Stimulated activated CD4-positive, alpha-beta T cell treated with anti-CD3 and anti-CD28 coated beads, Interleukin-4, amount 100 ng/mL, for 4 hours (primary cell): ENCODE data around the gene SYNE2.
"Not testable (repeated sequence)": the region's sequence is repeated elsewhere in the genome, so short reads cannot be mapped to it uniquely, and the experiment has no call there.

Experiments used
- DNase-seq, 2 experiments: peaks; one replicate each; pipeline ENCODE4 v3.0.0-alpha.2; 2020

SYNE2 gene

DNA sequence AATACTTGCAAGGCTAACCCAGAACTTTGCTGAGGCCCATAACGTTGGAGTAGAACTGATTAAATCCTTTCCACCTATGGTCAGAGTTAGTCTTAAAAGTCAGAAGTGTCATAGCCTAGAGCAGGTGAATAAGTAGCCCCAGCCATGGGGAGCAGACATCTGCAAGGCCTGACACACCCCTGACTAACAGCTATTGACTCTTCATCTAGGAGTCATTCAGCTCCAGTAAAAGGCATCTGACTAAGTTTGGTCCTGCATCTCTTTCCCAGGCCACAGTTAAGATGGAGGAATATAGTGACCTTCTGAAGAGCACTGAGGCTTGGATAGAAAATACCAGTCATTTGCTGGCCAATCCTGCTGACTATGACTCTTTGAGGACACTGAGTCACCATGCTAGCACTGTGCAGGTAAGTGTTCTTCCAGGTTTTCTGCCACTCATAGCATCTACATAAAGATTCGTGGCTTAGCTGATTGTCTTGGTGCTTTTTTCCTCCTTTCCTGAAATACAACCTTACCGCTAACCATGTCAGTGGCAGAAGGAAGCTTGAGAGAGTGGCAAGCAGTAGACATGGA, 228.5 kb downstream of the SYNE2 start:
- DNase-seq = no peak

DNA sequence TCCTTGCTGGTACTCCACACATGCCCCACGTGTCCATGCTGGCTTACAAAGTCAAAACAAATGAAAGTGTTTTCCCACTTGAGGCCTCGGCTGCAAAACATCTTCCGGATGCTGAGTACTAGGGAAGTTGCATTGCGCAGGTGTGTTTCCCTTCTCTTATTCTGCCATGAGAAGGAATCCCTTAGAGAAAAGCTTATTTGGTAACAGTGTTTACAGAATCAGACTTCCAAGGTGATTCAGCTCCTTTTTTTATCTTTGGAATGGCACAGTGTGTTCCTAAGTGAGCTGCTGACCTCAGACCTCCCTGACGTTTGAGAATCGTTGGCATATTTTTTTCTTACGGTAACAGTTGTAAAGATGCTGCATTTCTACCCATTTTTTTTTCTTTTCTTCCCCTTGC, 230.0 kb downstream of the SYNE2 start:
- no peak for DNase-seq

DNA sequence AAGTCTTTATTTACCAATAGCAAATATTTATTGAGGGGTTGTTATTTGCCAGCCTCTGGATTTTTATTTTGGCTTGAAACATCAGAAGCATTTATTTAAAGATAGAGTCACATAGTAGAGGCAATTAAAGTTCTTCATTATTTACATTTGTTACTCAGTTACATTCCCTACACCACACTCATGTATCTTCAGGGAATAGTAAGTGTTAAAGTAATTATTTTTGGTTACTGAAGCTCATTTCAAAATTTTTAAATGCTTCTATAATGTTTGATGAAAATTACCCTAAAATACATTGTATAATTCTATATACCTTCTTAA, 235.8 kb downstream of the SYNE2 start:
- DNase-seq = no peak

DNA sequence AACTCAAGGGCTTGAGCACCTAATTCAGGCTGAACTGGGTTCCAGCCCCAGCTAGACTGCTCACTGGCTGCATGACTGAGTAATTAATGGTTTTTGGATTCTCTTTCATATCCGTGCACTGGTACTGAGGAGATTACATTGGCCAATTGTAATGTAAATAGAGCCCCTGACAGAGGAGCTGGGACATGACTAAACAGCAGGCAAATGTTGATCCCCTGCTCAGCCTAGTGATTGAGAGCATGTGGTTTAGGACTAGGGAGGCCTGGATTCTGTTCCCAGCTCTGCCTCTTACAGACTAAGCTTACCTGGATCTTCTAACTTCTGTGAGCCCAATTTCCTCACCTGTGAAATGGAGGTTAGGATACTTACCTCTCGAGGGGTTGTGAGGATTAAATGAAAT, 237.1 kb downstream of the SYNE2 start:
- no peak for DNase-seq

DNA sequence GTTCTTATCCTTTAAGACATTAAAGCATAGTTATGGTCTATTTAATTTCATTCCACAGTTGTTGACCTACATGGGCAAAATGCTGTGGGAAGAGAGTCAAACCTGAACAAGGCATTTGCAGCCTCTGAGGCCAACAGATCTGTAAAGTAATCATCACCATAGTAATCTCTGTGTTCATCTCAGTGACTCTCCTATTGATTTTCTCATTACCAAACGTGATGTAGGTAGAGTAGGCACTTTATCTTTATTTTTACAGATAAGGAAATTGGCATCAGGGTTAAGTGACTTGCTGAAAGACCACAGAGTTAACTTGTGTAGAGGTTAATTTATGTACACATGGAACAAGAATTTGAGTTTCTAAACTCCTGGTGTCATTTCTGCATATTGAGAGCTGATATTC, 238.4 kb downstream of the SYNE2 start:
- DNase-seq = no peak

DNA sequence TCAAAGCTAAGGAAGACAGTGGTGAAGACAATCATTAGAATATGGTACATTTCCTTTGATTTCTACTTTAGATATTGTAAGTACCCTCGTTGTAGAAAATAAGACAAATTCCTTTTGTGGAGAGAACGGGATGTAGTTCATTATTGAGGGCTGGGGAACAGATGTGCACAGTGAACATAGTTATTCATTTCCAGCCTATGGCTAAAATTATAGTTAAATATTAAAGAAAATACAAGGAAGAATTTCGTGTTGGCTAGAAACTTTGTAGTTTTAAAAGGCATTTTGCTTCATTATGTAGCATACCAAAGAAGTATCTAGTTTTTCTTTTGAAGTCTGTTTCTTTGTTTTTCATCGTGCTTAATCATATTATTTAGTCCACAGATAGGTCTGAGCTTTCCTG, 239.5 kb downstream of the SYNE2 start:
- DNase-seq = no peak

DNA sequence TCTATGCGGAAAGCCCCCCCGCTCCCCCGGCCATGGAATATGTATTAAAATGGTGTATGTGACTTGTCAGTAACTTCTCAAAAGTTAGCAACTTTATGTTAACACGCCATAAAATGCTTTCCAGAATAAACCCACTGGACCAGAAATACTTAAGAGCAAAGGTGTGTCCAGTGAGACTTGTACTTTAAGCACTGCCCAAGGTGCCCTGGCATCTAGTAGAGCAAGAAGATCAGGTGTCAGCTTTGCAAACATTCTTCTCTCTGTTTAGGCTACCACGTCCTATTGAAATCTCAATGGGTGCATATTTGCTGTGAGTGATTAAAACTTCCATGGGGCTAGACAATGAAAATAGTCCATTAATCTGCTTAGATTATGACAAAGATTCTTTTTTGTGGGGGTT, 240.1 kb downstream of the SYNE2 start:
- DNase-seq = no peak

DNA sequence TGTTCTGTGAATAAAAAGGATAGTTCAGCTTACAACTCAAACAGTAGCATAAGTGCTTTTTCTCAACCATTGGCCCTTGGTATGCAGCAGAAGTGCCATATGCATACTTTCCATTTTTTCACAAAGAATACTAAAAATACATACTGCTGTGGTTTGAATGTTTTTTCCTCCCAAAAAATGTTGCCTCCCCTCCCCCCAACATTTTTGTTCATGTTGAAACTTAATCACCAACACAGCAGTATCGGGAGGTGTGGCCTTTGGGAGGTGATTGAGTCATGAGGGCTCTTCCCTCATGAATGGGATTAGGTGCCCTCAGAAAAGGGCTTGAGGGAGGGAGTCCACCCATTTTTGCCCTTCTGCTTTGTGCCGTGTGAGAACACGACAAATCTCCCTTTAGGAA, 242.8 kb downstream of the SYNE2 start:
- no peak for DNase-seq

DNA sequence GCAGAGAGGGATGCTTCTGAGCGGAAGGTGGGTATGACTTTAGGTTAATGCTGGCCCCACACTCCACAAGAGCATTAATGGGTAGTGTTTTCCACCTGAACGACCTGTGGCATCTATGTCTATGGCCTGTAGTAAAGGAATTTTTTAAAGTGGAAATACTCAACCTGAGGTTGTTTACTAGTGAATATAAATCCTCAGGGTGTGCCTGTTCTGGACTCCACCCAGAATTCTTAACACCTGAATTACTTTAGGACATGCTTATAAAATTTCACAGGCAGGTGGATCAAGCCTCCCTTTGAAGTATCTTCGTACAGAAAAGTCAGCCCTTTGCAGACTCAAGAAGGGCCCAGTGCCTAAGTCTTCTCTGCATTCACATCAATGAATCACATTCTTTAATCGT, 245.3 kb downstream of the SYNE2 start:
- no peak for DNase-seq

DNA sequence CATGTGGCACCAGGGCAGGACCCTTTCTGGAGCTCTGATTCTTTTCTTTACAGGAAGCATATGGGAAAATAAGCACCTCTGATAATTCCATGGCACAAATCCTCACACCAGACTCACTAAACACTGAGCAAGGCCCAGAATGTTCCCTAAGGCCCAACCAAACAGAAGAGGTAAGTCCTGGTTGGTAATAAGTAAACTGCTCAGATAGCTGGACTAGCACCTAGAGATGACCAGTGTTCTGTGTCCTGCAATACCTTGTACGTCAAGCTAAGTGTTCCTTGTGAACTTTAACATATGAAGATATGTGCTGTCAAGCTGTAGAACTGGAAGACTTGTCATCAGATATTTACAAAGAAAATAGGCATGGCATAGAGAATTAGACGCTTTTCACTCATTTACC, 254.6 kb downstream of the SYNE2 start:
- no peak for DNase-seq

DNA sequence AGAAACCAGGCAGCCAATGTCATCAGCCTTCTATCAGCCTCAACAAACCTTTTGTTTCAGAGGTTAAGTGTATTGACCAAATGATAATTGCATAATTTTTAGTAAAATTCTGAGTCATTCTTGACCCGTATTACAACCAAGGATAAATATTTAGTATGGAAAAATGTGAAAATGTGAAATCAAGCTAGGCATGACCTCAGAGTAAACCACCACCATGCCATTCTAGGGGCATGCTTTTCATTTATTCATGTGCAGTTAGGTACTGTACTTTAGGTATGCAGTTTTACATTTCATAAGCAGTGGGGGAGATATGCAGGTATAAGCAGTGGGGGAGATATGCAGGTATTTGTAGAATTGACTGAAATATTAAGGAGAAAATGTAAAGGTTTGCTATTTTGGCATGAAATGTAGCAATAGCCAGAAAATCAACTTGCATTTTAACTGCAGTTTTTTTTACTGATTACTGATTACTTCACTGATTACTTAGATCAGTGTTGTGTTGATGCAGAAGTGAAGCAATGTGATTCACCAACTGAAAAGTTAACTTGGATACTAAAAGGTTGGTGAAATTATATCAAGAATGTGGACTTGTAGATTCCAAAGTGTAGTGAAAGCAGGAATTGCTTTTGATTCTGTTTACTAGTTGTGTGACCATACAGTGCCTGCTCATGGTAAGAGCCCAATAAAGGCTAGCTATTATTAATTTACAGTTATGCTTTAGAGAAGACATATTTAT, 257.2 kb downstream of the SYNE2 start:
- no peak for DNase-seq

DNA sequence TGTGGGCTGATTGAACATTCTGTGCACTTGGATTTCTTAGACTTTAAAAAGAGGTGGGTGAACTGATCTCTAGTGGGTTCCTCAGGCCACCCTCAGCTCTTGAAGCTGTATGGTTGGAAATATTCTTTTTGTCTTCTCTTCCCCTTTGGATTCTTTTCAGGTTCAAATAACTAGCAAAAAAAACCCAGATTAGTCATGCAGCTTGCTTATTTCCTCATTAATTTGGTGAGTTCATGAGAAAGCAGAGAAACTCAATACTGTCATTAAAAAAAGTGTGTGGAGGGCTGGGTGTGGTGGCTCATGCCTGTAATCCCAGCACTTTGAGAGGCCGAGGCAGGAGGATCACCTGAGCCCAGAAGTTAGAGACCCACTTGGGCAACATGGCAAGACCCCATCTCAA, 258.0 kb downstream of the SYNE2 start:
- no peak for DNase-seq

DNA sequence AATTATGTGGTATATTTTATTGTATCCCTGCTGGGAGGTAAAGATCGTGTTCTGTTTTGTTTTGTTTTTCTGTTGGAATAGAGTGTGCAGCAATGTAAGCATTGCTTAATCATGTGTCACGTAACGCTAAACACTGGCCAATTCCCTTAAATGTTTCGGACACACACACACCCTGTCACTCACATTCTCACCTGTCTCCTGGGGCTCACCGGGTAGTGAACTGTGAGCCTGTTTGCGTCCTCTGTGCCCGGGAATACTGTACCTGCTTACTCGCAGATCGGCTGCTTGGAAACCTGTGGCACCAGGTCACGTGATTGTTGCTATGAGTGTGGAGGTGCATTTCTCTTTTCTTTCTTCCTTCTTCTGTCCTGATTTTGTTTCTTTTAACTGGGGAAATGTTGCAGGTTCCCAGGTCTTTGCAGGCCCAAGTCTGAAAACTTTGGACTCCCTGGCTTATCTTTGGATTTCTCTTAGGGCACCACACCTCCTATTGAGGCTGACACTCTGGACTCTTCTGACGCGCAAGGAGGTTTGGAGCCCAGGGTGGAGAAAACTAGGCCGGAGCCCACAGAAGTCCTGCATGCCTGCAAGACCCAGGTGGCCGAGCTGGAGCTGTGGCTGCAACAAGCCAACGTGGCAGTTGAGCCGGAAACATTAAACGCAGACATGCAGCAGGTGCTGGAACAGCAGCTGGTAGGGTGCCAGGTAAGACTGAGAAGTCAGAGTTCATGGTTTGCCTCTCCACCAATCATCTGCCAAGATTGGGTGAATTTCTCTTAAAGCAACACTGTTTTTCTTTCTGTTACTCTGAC, 260.3 kb downstream of the SYNE2 start:
- DNase-seq = no peak

DNA sequence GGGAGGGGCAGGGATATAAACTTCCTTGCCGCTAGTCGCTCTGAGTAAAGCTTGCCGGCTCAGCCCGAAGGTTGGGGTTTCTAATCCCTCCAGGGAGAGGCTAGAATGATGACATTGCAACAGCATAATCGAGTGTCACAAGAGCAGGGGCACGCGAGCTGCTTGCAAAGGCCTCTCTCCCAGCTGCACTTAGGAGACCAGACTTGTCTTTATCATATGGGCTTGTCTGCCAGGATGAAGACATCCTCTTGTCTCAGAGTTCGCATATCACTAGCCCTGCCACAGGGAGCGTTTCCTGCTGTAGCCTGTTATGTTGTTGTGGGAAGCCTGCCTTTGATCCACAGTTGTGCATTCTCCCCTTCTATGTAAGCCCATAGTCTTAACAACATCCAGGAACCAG, 261.4 kb downstream of the SYNE2 start:
- DNase-seq = no peak

DNA sequence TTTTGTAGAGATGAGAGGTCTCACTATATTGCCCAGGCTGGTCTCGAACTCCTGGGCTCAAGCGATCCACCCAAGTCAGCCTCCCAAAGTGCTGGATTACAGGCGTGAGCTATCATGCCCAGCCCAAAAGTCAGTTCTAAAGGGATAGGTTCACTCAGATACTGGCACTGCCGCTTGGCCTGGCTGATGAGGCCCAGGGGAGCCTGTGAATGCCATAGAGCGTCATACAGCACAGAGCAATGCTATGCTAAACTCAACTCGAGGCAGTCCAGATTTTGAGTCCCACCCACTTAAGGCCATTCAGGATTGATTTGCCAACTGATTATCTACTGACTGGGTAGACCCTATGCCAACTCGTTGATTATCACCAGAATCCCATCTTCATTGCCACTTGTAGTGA, 262.0 kb downstream of the SYNE2 start:
- no peak for DNase-seq

DNA sequence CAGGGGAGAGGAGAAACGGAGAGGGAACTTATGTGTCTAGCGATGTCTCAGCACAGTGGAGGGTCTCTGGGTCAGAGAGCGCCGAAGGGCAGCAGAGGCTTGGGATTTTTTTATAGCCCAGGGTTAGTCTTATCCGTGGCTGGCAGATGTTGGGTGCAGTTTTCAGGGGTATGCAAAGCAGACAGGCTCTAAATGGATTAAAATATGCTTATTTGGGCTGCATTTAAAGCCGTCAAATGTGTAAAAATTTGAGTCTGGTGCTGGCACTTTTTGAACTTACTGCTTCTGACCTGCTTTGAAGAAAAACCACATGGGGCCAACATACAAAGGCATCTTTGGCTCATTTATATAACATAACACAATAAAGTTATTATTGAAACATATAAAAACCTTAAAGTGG, 262.6 kb downstream of the SYNE2 start:
- no peak for DNase-seq

DNA sequence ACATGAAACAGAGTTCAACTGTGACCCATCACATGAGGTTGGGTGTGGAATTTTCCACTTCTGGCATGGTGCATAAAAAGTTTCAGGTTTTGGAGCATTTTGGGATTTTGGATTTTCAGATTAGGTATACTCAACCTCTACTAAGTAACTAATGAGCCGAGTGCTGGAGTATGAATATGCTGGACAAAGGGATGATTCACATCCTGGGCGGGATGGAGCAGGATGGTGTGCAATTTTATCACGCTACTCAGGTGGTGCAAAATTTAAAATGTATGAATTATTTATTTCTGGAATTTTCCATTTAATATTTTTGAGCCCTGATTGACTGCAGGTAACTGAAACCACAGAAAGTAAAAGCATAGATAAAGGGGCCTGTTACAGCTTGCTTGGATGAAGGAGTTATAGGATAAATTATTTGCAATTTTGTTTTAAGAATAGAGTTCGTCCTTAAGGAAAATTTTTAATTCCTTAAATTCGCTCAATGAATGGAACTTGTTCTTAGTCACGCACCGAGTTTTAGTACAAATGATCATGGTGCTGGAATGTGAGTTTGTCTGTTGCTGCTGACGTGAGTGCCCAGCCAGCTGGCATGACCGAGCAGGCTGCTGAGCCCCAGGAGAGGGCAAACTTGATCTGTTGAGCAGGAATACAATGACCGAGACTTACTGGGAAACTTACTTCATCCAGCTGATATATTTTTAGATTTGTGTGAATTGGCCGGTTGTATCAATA, 265.0 kb downstream of the SYNE2 start:
- no peak for DNase-seq

DNA sequence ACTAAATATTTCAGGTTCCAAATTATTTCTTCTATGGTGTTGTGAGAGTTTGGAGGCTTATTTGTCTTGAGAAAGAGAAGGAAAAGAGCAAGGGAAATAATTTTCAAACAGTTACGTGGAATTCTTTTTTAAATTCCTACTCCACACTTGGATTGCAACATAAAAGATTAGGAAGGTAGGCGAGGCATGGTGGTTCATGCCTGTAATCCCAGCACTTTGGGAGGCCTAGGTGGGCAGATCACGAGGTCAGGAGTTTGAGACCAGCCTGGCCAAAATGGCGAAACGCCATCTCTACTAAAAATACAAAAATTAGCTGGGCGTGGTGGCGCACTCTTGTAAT, 265.6 kb downstream of the SYNE2 start:
- DNase-seq = not testable (repeated sequence)

DNA sequence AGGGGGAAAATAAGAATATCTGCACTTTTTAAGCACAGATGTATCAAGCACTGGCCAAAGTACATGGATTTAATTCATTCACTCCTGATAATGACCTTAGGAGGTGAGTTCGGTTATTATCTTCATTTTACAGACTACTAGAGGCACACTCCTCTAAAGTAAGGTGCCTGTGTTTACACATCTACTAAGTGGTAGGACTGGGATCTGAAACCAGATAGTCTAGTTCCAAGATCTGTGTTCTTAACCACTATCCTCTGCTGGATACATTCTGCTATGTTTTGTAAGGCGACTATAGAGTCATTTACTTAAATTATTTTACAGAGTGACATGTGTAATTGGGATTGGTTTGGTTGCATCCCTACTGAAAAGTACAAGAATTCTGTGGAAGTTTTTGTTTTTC, 266.1 kb downstream of the SYNE2 start:
- DNase-seq = no peak

DNA sequence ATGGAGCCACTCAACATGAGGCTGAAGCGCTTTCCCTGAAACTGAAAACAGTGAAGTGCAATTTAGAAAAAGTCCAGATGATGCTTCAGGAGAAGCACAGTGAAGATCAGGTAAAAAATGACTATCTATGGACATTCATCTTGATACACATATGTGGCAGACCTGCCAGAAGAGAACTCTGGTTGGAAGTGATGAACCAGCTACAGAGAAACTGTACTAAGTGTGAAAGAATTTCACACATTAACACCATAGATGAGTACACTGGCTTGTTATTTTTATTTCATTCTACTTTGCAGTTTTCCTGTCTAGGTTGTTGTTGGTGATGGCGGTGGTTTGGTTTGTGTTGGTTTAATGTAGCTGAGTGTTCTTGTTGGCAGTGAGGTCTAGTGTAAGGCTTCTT, 266.7 kb downstream of the SYNE2 start:
- no peak for DNase-seq

DNA sequence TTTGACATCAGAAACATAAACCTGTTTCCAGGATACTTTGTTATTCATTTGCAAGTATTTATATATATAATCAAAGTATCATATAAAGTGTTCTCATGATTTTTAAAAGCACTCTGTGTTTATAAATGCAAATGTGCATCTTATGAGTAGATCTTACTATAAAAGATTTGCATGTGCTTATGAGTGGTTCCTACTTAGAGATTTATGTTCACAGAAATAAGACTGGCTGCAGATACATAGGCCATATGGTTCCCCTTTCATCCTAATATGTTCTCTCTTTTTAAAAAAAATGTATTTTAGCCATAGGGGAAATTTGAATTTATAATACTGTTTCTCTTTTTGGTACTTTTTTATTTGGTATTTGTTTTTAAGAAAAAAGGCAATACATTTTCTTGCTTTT, 267.2 kb downstream of the SYNE2 start:
- DNase-seq = no peak

DNA sequence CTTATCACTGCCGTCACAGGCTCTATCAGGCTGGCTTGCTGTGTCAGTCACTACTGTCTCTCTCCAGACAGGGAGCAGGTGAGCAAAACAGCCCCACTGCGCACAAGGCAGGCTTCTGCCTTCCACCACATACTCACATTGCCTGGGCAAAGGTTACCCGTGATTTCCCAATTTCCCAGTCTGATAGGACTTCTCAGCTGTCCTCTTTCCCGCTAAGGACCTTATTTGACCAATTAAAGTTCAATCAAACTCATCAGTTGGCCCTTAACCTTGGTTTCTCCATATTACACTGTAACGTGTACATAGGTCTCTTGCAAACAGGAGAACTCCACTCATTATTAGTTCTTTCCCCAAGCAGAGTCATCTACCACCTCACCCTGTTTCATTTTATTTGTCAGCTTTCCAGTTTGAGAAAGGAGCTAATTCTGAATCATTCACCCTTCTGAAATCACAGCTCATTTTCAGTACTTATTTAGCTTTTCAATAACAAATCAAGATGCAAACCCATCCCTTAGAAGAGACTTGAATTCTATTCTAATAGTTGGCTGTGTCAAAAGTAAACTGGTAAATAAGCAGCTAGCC, 270.5 kb downstream of the SYNE2 start:
- DNase-seq = no peak

DNA sequence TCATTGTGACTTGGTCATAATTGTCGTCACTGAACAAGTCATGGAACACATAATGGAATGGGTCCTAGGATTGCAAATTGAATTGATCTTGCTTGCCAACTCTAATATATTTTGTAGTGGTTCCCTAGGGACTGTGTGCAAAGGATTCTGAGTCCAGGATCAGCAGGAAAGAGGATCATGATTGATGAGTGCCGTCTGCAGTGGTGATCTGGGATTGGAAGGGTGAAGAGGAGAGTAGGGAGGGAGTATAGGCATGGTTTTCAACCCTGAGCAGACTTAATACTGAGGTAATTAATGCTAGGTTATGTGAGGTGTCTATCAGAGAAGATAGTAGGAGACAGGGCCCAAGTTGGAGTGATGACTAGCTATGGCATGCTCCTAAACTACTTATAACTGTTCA, 272.5 kb downstream of the SYNE2 start:
- no peak for DNase-seq

DNA sequence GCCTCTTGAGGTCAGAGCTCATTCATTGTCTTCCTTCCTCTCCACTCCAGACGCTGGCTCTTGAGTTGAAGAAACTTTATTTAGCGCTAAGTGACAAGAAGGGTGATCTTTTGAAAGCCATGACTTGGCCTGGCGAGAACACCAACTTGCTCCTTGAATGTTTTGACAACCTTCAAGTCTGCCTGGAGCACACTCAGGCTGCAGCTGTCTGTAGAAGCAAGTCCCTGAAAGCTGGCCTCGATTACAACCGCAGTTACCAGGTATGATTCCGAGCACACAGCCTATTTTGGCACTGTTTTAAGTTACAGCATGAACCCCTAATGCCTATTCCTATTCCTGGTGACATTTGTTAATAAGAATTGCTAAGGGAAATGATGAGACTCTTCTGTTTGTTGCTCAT, 273.7 kb downstream of the SYNE2 start:
- DNase-seq = no peak
